Chondrocyte (in vitro differentiated cells): ENCODE data around the gene ZBED4. TPM values are rescaled to one million over a fixed set of nuclear protein-coding genes. Genes with fewer than 3 reads are reported as not detected.

Experiments used
- DNase-seq: peaks from one replicate; pipeline ENCODE4 v3.0.0; 2021; ENCODE audit warnings: mixed read lengths, low spot score
- H3K27ac Mint-ChIP-seq: one replicate; pipeline ENCODE4 v1.8.0; 2021; ENCODE audit warnings: mild to moderate bottlenecking, moderate library complexity, mixed read lengths; ENCODE audit not compliant: unreplicated experiment
- H3K27me3 Mint-ChIP-seq: 2 replicates; pipeline ENCODE4 v1.8.0; 2021; ENCODE audit warnings: low read depth, mixed read lengths
- H3K36me3 Mint-ChIP-seq: 2 replicates; pipeline ENCODE4 v1.8.0; 2021; ENCODE audit warnings: low read depth, mixed read lengths
- H3K4me1 Mint-ChIP-seq: 2 replicates; pipeline ENCODE4 v1.8.0; 2021; ENCODE audit warnings: low read depth, mild to moderate bottlenecking, mixed read lengths
- H3K4me3 Mint-ChIP-seq: one replicate; pipeline ENCODE4 v1.8.0; 2021; ENCODE audit warnings: mild to moderate bottlenecking, moderate library complexity, mixed read lengths; ENCODE audit not compliant: unreplicated experiment
- H3K9me3 Mint-ChIP-seq: 2 replicates; pipeline ENCODE4 v1.8.0; 2021; ENCODE audit warnings: low read depth, mixed read lengths
- CTCF ChIP-seq: fragments of 200-600 bp; sonication (generic); IDR thresholded peaks from 2 replicates; pipeline ENCODE4 v1.5.0; 2021; ENCODE audit warnings: antibody characterized with exemption, mild to moderate bottlenecking, moderate library complexity
- total RNA-seq: library from RNA; stranded (reverse); gene quantifications from 3 replicates; pipeline ENCODE4 v1.2.1, GENCODE V29; 2021

ZBED4 gene
- total RNA-seq, 1 donor from 2014 or later = 17.6 TPM

- Mint-ChIP-seq H3K9me3 (peaks cover 13% of the 10 kb centered on the region), H3K27me3 (no peaks in the 10 kb centered on the region), H3K27ac (no peak overlapping the region), H3K36me3 (peaks cover 9% of the 10 kb centered on the region), H3K4me1 (peaks cover 23% of the 10 kb centered on the region), H3K4me3 (no peak overlapping the region)
- DNase-seq = no peak
- no peak for TF ChIP-seq CTCF
Measured at GRCh38 chr22:49861642-49862495, 8.2 kb downstream of the ZBED4 start.

- H3K27ac Mint-ChIP-seq = no peak overlapping the region
Measured at GRCh38 chr22:49862496-49862776, 8.8 kb downstream of the ZBED4 start.

GRCh38 chr22:49863931-49864330 is 10.3 kb downstream of the ZBED4 start:
- DNase-seq = no peak
- Mint-ChIP-seq H3K27me3 (no peaks in the 10 kb centered on the region), H3K36me3 (peaks cover 16% of the 10 kb centered on the region), H3K9me3 (peaks cover 19% of the 10 kb centered on the region), H3K4me3 (no peak overlapping the region), H3K27ac (no peak overlapping the region), H3K4me1 (peaks cover 18% of the 10 kb centered on the region)
- no peak for TF ChIP-seq CTCF

More at GRCh38 chr22:49862496-49862776, 8.8 kb downstream of the ZBED4 start:
- H3K27me3 Mint-ChIP-seq = no peaks in the 10 kb centered on the region
- peaks cover 14% of the 10 kb centered on the region for H3K36me3 Mint-ChIP-seq
- H3K9me3 Mint-ChIP-seq = peaks cover 19% of the 10 kb centered on the region
- DNase-seq = no peak
- H3K4me3 Mint-ChIP-seq = no peak overlapping the region
- H3K4me1 Mint-ChIP-seq = peaks cover 23% of the 10 kb centered on the region
- TF ChIP-seq CTCF = no peak

- peaks cover 31% of the 10 kb centered on the region for H3K9me3 Mint-ChIP-seq
- H3K4me3 Mint-ChIP-seq = no peak overlapping the region
- H3K4me1 Mint-ChIP-seq = peaks cover 22% of the 10 kb centered on the region
- DNase-seq = no peak
- no peaks in the 10 kb centered on the region for H3K27me3 Mint-ChIP-seq
- no peak for TF ChIP-seq CTCF
- peaks cover 21% of the 10 kb centered on the region for H3K36me3 Mint-ChIP-seq
- no peak overlapping the region for H3K27ac Mint-ChIP-seq
Measured at GRCh38 chr22:49865156-49865555, 11.5 kb downstream of the ZBED4 start.

- no peak for DNase-seq
Measured at GRCh38 chr22:49866134-49866533, 12.5 kb downstream of the ZBED4 start.

More at GRCh38 chr22:49866134-49866533, 12.5 kb downstream of the ZBED4 start:
- Mint-ChIP-seq H3K27ac (no peak overlapping the region), H3K4me3 (no peak overlapping the region), H3K9me3 (peaks cover 35% of the 10 kb centered on the region), H3K27me3 (no peaks in the 10 kb centered on the region), H3K36me3 (peaks cover 21% of the 10 kb centered on the region), H3K4me1 (peaks cover 22% of the 10 kb centered on the region)
- no peak for TF ChIP-seq CTCF
